Measurements from ENCODE around the gene TPST2. TPM values are rescaled to one million over a fixed set of nuclear protein-coding genes. Genes with fewer than 3 reads are reported as not detected.

The TPST2 gene
- total and polyA plus RNA-seq, 9 of the 15 experiments (the other 6 are each of a cell fraction or from before 2014, with no cell fraction given): 14.2 to 123 (median 60.1) TPM

- no peak for TF ChIP-seq ZNF318 (IDR thresholded peaks at IDR 0.05; ENCODE audit: borderline replicate concordance in 1 of 2, low read depth in 1 of 2)
- TF ChIP-seq CREB3 (tag; conservative IDR thresholded peaks at IDR 0.05; ENCODE audit: low read depth): no peak
- TF ChIP-seq CXXC5 (CRISPR knock-in tag; IDR thresholded peaks at IDR 0.05): peak; percentile 44
- TF ChIP-seq CBFA2T3 (IDR thresholded peaks at IDR 0.05): no peak
- peak; percentile 24 for TF ChIP-seq TBP (optimal IDR thresholded peaks at IDR 0.05; ENCODE audit: low read depth, low read length)
- peak; percentile 22; the same call in 1 of the 2 replicates for TF ChIP-seq POLR2H (tag; IDR thresholded peaks at IDR 0.05; ENCODE audit: low read depth)
- TF ChIP-seq FIP1L1 (IDR thresholded peaks at IDR 0.05; ENCODE audit: low read depth, low read length, poor library complexity, severe bottlenecking): no peak
- TF ChIP-seq HDAC1 (IDR thresholded peaks at IDR 0.05): peak in 1 of 2 experiments; percentile 18; a peak in 1 of 4 replicates
- TF ChIP-seq STAT6 (CRISPR knock-in tag; IDR thresholded peaks at IDR 0.05): no peak
- TF ChIP-seq SRF (CRISPR knock-in tag; IDR thresholded peaks at IDR 0.05): no peak
- peak; percentile 33; the same call in 1 of the 2 replicates for TF ChIP-seq CREM (IDR thresholded peaks at IDR 0.05; ENCODE audit: low read depth)
- TF ChIP-seq ZFP36 (IDR thresholded peaks at IDR 0.05; ENCODE audit: low read depth, low read length, partially characterized antibody): peak; percentile 27
- TF ChIP-seq POLR2G (IDR thresholded peaks at IDR 0.05; ENCODE audit: low read depth, low read length): peak; percentile 79
- no peak for TF ChIP-seq POLR2B (IDR thresholded peaks at IDR 0.05; ENCODE audit: low read depth, partially characterized antibody)
- no peak for TF ChIP-seq ZEB2 (IDR thresholded peaks at IDR 0.05)
Observed at GRCh38 chr22:26589845-26590736, at the start of gene TPST2 (continued).
